ENCODE results near the gene ASXL2.

- no peak for TF ChIP-seq ZNF232 (CRISPR knock-in tag; IDR thresholded peaks at IDR 0.05)
- TF ChIP-seq ZNF121 (CRISPR knock-in tag; IDR thresholded peaks at IDR 0.05): no peak
- TF ChIP-seq CTCF (IDR thresholded peaks at IDR 0.05): no peak
- TF ChIP-seq ERG (CRISPR knock-in tag; IDR thresholded peaks at IDR 0.05): no peak
- no peak for TF ChIP-seq ZNF532 (CRISPR knock-in tag; IDR thresholded peaks at IDR 0.05; ENCODE audit: borderline replicate concordance)
These were observed 32.3 kb downstream of the ASXL2 start for GRCh38 chr2:25845843-25846505.

Measured in WTC11 (cell line).